Measurements from ENCODE around the gene CCDC69. TPM values are rescaled to one million over a fixed set of nuclear protein-coding genes. Genes with fewer than 3 reads are reported as not detected.
"Not testable (repeated sequence)": the region's sequence is repeated elsewhere in the genome, so short reads cannot be mapped to it uniquely, and the experiment has no call there.

CCDC69 gene, protein sequence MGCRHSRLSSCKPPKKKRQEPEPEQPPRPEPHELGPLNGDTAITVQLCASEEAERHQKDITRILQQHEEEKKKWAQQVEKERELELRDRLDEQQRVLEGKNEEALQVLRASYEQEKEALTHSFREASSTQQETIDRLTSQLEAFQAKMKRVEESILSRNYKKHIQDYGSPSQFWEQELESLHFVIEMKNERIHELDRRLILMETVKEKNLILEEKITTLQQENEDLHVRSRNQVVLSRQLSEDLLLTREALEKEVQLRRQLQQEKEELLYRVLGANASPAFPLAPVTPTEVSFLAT
- 0.08 and 0.10 TPM in 2 replicates for total RNA-seq (2014; rRNA removed; shearing (Covaris generic))

GRCh38 chr5:151223447-151224264, at the start of gene CCDC69:
Gene CCDC69 (minus strand): TSS chr5:151224092. CDS start chr5:151223970, 122 bp downstream.
- Histone ChIP-seq H3K4me3 (peak within 1 kb of the TSS; percentile 57), H3K27ac (no peak within 1 kb of the TSS), H3K9me3 (replicated peaks) (no peaks in the 10 kb centered on the region), H3K36me3 (no peaks in the 10 kb centered on the region), H3K4me1 (no peaks in the 10 kb centered on the region), H3K27me3 (peaks cover 2% of the 10 kb centered on the region)
- DNase-seq = peak; percentile 55 to 70

DNA sequence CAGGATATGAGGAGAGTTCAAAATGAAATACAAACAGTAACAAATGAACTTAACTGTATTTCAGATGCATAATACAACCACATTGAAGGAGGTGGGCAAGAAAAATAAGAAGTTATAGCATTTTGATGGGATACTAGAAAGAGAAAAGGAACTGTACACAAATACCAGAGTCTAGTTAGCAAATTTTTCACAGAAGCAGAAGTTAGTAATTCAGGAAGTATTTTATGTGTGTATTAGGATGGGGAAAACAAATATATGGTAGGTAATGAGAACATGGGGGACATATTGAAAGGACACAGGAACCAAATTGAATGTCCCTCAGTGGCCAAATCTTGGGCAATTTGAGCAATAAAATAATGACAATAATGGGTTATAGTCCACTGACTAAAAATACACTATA, 47.4 kb upstream of the CCDC69 start:
- H3K27me3 ChIP-seq = no peaks in the 10 kb centered on the region
- H3K4me3 ChIP-seq = no peak overlapping the region
- H3K9me3 ChIP-seq (replicated peaks) = no peaks in the 10 kb centered on the region
- no peak overlapping the region for H3K27ac ChIP-seq
- H3K36me3 ChIP-seq = no peaks in the 10 kb centered on the region
- H3K4me1 ChIP-seq = no peaks in the 10 kb centered on the region
- no peak for DNase-seq

GRCh38 chr5:151270599-151270998, 46.7 kb upstream of the CCDC69 start:
- no peaks in the 10 kb centered on the region for H3K9me3 ChIP-seq (replicated peaks)
- no peak for DNase-seq
- H3K27ac ChIP-seq = no peak overlapping the region
- H3K4me1 ChIP-seq = no peaks in the 10 kb centered on the region
- H3K36me3 ChIP-seq = no peaks in the 10 kb centered on the region
- H3K4me3 ChIP-seq = no peak overlapping the region
- H3K27me3 ChIP-seq = no peaks in the 10 kb centered on the region

GRCh38 chr5:151267491-151268260, 43.8 kb upstream of the CCDC69 start:
- Histone ChIP-seq H3K4me3 (no peak overlapping the region), H3K27me3 (no peaks in the 10 kb centered on the region), H3K27ac (no peak overlapping the region), H3K9me3 (replicated peaks) (no peaks in the 10 kb centered on the region), H3K36me3 (no peaks in the 10 kb centered on the region), H3K4me1 (no peaks in the 10 kb centered on the region)
- DNase-seq = no peak

GRCh38 chr5:151264113-151264512, 40.2 kb upstream of the CCDC69 start:
- no peak overlapping the region for H3K4me3 ChIP-seq
- H3K27me3 ChIP-seq = no peaks in the 10 kb centered on the region
- DNase-seq = no peak
- H3K4me1 ChIP-seq = no peaks in the 10 kb centered on the region
- no peak overlapping the region for H3K27ac ChIP-seq
- H3K36me3 ChIP-seq = no peaks in the 10 kb centered on the region
- H3K9me3 ChIP-seq (replicated peaks) = no peaks in the 10 kb centered on the region

- Histone ChIP-seq H3K4me1 (no peaks in the 10 kb centered on the region), H3K9me3 (replicated peaks) (no peaks in the 10 kb centered on the region)
These were observed 38.6 kb upstream of the CCDC69 start for GRCh38 chr5:151262532-151262931.

DNA sequence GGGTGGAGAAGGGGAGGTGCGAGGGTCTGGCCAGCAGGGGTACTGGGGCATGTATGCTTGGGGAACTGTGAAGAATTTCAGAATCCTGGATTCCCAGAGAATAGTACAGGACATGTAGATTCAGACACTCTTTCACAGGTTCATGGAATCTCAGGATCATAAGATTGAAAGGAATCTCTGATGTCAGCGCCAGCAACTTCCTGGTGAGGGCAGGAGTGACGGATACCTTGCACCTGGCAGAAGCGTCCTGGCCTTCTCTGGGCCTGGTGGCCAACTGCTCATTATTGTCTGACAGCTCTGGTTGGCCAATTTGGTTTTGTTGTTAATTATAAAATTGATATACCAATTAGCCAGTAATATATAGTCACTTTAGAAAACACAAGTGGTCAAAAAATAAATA, 36.0 kb upstream of the CCDC69 start:
- no peaks in the 10 kb centered on the region for H3K36me3 ChIP-seq
- H3K27ac ChIP-seq = no peak overlapping the region
- H3K4me3 ChIP-seq = no peak overlapping the region
- H3K9me3 ChIP-seq (replicated peaks) = no peaks in the 10 kb centered on the region
- H3K4me1 ChIP-seq = no peaks in the 10 kb centered on the region
- H3K27me3 ChIP-seq = no peaks in the 10 kb centered on the region
- no peak for DNase-seq

More at GRCh38 chr5:151262532-151262931, 38.6 kb upstream of the CCDC69 start:
- no peak for DNase-seq
- no peaks in the 10 kb centered on the region for H3K27me3 ChIP-seq
- no peak overlapping the region for H3K27ac ChIP-seq
- no peaks in the 10 kb centered on the region for H3K36me3 ChIP-seq
- H3K4me3 ChIP-seq = no peak overlapping the region

- Histone ChIP-seq H3K36me3 (no peaks in the 10 kb centered on the region), H3K4me1 (no peaks in the 10 kb centered on the region), H3K9me3 (replicated peaks) (no peaks in the 10 kb centered on the region), H3K4me3 (no peak overlapping the region), H3K27ac (no peak overlapping the region), H3K27me3 (no peaks in the 10 kb centered on the region)
- DNase-seq = no peak
These were observed 34.9 kb upstream of the CCDC69 start for GRCh38 chr5:151258816-151259215.

- no peaks in the 10 kb centered on the region for H3K36me3 ChIP-seq
- no peaks in the 10 kb centered on the region for H3K27me3 ChIP-seq
- no peak overlapping the region for H3K27ac ChIP-seq
- H3K4me1 ChIP-seq = no peaks in the 10 kb centered on the region; the same call in 1 of the 2 replicates
- DNase-seq = no peak
- H3K4me3 ChIP-seq = no peak overlapping the region
- H3K9me3 ChIP-seq (replicated peaks) = no peaks in the 10 kb centered on the region
These were observed 34.3 kb upstream of the CCDC69 start for GRCh38 chr5:151258201-151258611.

DNA sequence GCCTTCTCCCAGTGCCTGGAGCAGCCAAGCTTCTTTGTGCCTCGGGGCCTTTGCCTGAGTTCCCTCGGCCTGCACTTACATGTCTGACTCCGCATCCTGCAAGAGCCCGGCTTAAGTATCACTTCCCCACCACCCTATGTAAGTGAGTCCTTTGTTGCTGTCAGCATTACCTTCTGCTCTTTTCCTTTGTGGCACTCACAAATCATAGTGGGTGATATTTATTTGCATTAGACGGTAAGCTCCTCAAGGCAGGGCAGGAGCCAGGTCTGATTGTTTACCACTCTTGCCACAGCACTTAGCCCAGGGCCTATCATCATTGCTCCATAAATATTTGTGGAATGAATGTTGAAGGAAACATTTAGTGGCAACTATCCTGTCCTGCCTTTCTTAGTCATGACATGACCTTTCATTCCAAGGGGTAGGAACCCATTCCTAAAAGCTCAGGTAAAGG, 33.9 kb upstream of the CCDC69 start:
- H3K36me3 ChIP-seq = no peaks in the 10 kb centered on the region
- no peak overlapping the region for H3K27ac ChIP-seq
- H3K4me1 ChIP-seq = no peaks in the 10 kb centered on the region; the same call in 1 of the 2 replicates
- H3K4me3 ChIP-seq = no peak overlapping the region
- no peaks in the 10 kb centered on the region for H3K9me3 ChIP-seq (replicated peaks)
- no peaks in the 10 kb centered on the region for H3K27me3 ChIP-seq
- no peak for DNase-seq

DNA sequence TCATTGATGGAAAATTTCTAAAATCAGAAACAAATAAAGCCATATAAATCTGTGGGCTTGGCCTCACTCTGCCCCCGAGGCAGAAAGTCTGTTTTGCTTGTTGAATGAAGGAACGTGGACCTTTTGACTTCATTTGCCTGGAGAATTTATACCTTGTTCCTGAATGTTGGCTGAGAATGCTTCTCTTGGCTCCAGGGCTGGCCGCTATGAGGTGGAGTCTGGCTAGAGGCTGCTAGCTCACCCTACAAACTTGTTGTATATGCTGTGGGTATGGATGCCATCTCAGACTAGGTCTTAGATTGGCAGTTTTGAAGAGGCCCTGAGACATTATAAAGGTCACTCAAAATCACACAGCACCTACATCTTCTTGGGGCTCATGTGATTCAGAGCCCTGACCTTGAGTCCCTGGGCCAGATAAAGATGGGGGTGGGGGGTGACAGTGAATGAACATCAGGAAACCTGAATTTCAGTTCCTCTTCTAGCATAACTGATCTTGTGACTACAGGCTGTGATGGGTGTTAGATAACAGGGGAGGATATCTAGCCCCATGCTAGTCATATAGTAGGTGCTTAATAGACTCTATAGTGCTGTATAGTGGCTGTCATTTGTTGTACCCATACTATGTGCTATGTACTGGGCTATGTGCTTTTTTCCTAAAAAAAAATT, 31.9 kb upstream of the CCDC69 start:
- no peak for DNase-seq
- Histone ChIP-seq H3K4me3 (no peak overlapping the region), H3K27ac (no peak overlapping the region), H3K4me1 (no peaks in the 10 kb centered on the region; the same call in 1 of the 2 replicates), H3K27me3 (no peaks in the 10 kb centered on the region), H3K36me3 (no peaks in the 10 kb centered on the region), H3K9me3 (replicated peaks) (no peaks in the 10 kb centered on the region)

- not testable (repeated sequence) for H3K36me3 ChIP-seq; H3K27ac ChIP-seq; DNase-seq; H3K9me3 ChIP-seq (replicated peaks); H3K4me3 ChIP-seq; H3K27me3 ChIP-seq; H3K4me1 ChIP-seq
These were observed 31.1 kb upstream of the CCDC69 start for GRCh38 chr5:151254990-151255389.

DNA sequence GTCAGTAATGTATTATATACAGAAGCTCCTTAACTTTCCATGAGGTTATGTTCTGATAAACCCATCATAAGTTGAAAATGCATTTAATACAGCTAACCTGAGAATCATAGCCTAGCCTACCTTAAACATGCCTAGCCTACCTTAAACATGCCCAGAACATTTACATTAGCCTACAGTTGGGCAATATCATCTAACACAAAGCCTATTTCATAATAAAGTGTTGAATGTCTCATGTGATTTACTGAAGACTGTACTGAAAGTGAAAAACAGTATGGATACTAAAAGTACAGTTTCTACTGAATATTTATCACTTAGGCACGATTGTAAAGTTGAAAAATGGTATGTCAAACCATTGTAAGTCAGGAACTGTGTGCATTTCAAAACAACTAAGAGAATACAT, 30.7 kb upstream of the CCDC69 start:
- H3K4me1 ChIP-seq = no peaks in the 10 kb centered on the region; the same call in 1 of the 2 replicates
- no peak overlapping the region for H3K4me3 ChIP-seq
- no peak for DNase-seq
- no peaks in the 10 kb centered on the region for H3K9me3 ChIP-seq (replicated peaks)
- H3K36me3 ChIP-seq = no peaks in the 10 kb centered on the region
- H3K27me3 ChIP-seq = no peaks in the 10 kb centered on the region
- no peak overlapping the region for H3K27ac ChIP-seq

- H3K9me3 ChIP-seq (replicated peaks) = no peaks in the 10 kb centered on the region
- H3K36me3 ChIP-seq = no peaks in the 10 kb centered on the region
- no peaks in the 10 kb centered on the region for H3K27me3 ChIP-seq
- no peak for DNase-seq
- H3K4me1 ChIP-seq = no peaks in the 10 kb centered on the region; the same call in 1 of the 2 replicates
- no peak overlapping the region for H3K27ac ChIP-seq
- no peak overlapping the region; the same call in 1 of the 2 replicates for H3K4me3 ChIP-seq
These were observed 29.7 kb upstream of the CCDC69 start for GRCh38 chr5:151253605-151253950.
